ENCODE results near the gene OSCP1. TPM values are rescaled to one million over a fixed set of nuclear protein-coding genes. Genes with fewer than 3 reads are reported as not detected.
A peak's percentile ranks its signal among the peaks of the same experiment; 100 is the strongest.

The OSCP1 gene
- total and polyA plus RNA-seq, 2 donors (not counting 3 experiments of a cell fraction or from before 2014, with no cell fraction given) = 4.6 to 8.3 TPM

DNA sequence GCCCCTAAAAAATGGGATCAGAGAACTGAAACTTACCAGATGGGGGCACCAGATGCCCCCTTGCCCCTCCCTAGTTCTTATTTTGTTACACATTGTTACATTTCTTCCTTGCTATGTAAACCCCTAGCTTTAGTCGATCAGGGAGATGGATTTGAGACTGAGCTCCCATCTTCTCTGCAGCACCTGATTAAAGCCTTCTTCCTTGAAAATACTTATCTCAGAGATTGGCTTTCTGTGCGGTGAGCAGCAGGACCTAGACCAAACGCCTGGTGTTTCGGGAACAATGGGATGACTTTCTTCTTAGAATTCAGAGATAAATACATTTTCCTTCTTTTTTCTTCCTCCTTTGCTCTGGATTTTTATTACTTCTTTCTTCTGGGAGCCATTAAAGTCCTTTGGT lies 35.9 kb downstream of the OSCP1 start:
- dilution Hi-C loops (cut with MboI; ENCODE audit: extremely low pct_ligation_motif_present, low sequenced_read_pairs) = no loop called here

DNA sequence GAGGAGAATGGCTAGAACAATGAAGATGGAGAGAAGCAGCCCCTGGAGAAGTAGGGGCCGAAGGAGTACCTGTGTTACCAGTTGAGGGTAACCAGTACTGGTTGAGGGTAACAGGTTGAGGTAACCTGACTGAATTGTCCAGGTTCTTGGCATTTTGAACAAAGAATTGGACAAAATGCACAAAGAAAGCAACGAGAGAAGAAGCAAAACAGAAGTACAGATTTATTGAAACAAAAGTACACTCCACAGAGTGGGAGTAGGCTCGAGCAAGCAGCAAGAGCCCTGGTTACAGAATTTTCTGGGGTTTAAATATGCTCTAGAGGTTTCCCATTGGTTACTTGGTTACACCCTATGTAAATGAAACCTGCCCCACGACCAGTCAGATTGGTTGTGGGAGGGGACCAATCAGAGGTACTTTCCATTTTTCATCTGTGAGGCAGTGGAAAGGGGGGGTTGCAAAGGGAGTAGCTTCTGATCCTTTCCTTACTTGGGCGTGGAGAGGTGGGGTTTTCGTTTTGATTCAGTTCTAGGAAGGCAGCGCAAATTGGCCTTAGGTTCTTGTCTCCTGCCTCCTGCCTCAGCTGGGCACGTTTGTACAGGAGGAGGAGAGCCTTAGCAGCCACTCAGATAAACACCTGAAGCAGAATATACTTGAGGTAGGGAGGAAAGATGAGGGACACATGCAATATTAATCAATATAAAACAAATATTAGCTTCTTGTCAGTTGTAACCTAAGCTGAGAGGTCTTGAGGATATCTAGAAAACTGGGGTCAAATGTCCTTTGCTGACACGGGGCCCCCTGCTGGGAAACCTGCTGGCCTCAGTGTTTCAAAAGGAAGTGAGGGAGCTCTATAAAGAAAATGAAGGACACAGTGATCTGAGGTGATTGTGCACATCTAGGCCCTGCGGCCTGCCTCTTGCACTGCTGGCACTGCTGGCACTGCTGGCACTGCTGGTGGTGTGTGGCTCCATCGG lies 38.3 kb downstream of the OSCP1 start:
- no peak overlapping the region for H3K4me3 ChIP-seq (replicated peaks in 1 of 3; ENCODE audit: insufficient read depth in 1 of 3, low read depth in 1 of 3, low read length in 3 of 3)
- POLR2A ChIA-PET = interaction anchor here (0.7 kb wide), 1 partner anchor 543 kb away, joined by 3 read pairs; no protein-coding TSS in a partner anchor
- DNase-seq (ENCODE audit: low read depth, low spot score) = peak; percentile 26
- no peak overlapping the region for H2AFZ ChIP-seq (ENCODE audit: low read depth, low read length)
- intact Hi-C loops (cut with micrococcal nuclease) = no loop called here
- H3K27ac ChIP-seq (ENCODE audit: insufficient read depth, low read depth, low read length) = no peak overlapping the region
- H3K9me1 ChIP-seq (replicated peaks; ENCODE audit: control insufficient read depth, extremely low read depth, insufficient read depth, low read length) = no peaks in the 10 kb centered on the region
- CTCF ChIA-PET = interaction anchor here (0.9 to 3.2 kb wide), 5 partner anchors 8 to 105 kb away, joined by 3 to 28 read pairs (median 5); partner anchors contain the start of gene SH3D21
- H3K4me2 ChIP-seq (ENCODE audit: insufficient read depth, low read length) = no peak overlapping the region
- no peaks in the 10 kb centered on the region for H3K9me3 ChIP-seq (replicated peaks; ENCODE audit: control insufficient read depth, insufficient read depth, low read length)
- dilution Hi-C loops (cut with MboI; ENCODE audit: extremely low pct_ligation_motif_present, low sequenced_read_pairs) = no loop called here
- H3K9ac ChIP-seq (replicated peaks; ENCODE audit: extremely low read depth, insufficient read depth, low read length) = no peak overlapping the region
- H3K27me3 ChIP-seq (ENCODE audit: control insufficient read depth in 2 of 2, insufficient read depth in 2 of 2, low read length in 2 of 2) = no peaks in the 10 kb centered on the region
- no peaks in the 10 kb centered on the region for H4K20me1 ChIP-seq (replicated peaks; ENCODE audit: control insufficient read depth, extremely low read depth, insufficient read depth, low read length)
- TF ChIP-seq MYC (IDR thresholded peaks at IDR 0.05; ENCODE audit: low read depth, low read length) (no peak), FOS (IDR thresholded peaks at IDR 0.05; ENCODE audit: borderline replicate concordance, insufficient read depth, low read length) (no peak), EZH2 (IDR thresholded peaks at IDR 0.05; ENCODE audit: borderline replicate concordance, low read depth, low read length, severe bottlenecking) (no peak), POLR2AphosphoS5 (IDR thresholded peaks at IDR 0.05; ENCODE audit: insufficient read depth, low read depth, low read length) (no peak), JUN (IDR thresholded peaks at IDR 0.05; ENCODE audit: borderline replicate concordance, insufficient read depth, insufficient read length, low read depth) (no peak), POLR2A (IDR thresholded peaks at IDR 0.05; ENCODE audit: low read depth, low read length) (no peak), GATA2 (IDR thresholded peaks at IDR 0.05; ENCODE audit: insufficient read depth, insufficient read length, low read depth, low read length) (no peak)
- TF ChIP-seq, protein P1, sequence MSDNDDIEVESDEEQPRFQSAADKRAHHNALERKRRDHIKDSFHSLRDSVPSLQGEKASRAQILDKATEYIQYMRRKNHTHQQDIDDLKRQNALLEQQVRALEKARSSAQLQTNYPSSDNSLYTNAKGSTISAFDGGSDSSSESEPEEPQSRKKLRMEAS (IDR thresholded peaks at IDR 0.05; ENCODE audit: insufficient read depth, insufficient read length) = no peak
- TF ChIP-seq, protein P2, sequence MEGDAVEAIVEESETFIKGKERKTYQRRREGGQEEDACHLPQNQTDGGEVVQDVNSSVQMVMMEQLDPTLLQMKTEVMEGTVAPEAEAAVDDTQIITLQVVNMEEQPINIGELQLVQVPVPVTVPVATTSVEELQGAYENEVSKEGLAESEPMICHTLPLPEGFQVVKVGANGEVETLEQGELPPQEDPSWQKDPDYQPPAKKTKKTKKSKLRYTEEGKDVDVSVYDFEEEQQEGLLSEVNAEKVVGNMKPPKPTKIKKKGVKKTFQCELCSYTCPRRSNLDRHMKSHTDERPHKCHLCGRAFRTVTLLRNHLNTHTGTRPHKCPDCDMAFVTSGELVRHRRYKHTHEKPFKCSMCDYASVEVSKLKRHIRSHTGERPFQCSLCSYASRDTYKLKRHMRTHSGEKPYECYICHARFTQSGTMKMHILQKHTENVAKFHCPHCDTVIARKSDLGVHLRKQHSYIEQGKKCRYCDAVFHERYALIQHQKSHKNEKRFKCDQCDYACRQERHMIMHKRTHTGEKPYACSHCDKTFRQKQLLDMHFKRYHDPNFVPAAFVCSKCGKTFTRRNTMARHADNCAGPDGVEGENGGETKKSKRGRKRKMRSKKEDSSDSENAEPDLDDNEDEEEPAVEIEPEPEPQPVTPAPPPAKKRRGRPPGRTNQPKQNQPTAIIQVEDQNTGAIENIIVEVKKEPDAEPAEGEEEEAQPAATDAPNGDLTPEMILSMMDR (IDR thresholded peaks at IDR 0.05; ENCODE audit: extremely low read depth in 1 of 2, insufficient read depth in 1 of 2, low read depth in 1 of 2, low read length in 2 of 2) = no peak
- FAIRE-seq = no peak
- H3K4me1 ChIP-seq (ENCODE audit: control insufficient read depth, extremely low read depth, insufficient read depth, low read length) = no peaks in the 10 kb centered on the region
- no peaks in the 10 kb centered on the region for H3K79me2 ChIP-seq (ENCODE audit: control insufficient read depth, insufficient read depth, low read length)
- no peaks in the 10 kb centered on the region for H3K36me3 ChIP-seq (ENCODE audit: control insufficient read depth in 2 of 2, extremely low read depth in 1 of 2, insufficient read depth in 2 of 2, low read length in 2 of 2)
- BruUV-seq (replicated peaks) = no TSS peak

More for the DNA sequence above, 35.9 kb downstream of the OSCP1 start:
- no peak for TF ChIP-seq JUN (IDR thresholded peaks at IDR 0.05; ENCODE audit: borderline replicate concordance, insufficient read depth, insufficient read length, low read depth)
- TF ChIP-seq POLR2A (IDR thresholded peaks at IDR 0.05; ENCODE audit: low read depth, low read length) = no peak
- no peak for TF ChIP-seq GATA2 (IDR thresholded peaks at IDR 0.05; ENCODE audit: insufficient read depth, insufficient read length, low read depth, low read length)
- intact Hi-C loops (cut with micrococcal nuclease) = no loop called here
- Histone ChIP-seq H2AFZ (ENCODE audit: low read depth, low read length) (no peak overlapping the region), H3K4me2 (ENCODE audit: insufficient read depth, low read length) (no peak overlapping the region), H4K20me1 (replicated peaks; ENCODE audit: control insufficient read depth, extremely low read depth, insufficient read depth, low read length) (no peaks in the 10 kb centered on the region), H3K9me3 (replicated peaks; ENCODE audit: control insufficient read depth, insufficient read depth, low read length) (no peaks in the 10 kb centered on the region), H3K4me1 (ENCODE audit: control insufficient read depth, extremely low read depth, insufficient read depth, low read length) (no peaks in the 10 kb centered on the region), H3K9ac (replicated peaks; ENCODE audit: extremely low read depth, insufficient read depth, low read length) (no peak overlapping the region), H3K4me3 (replicated peaks in 1 of 3; ENCODE audit: insufficient read depth in 1 of 3, low read depth in 1 of 3, low read length in 3 of 3) (no peak overlapping the region), H3K27ac (ENCODE audit: insufficient read depth, low read depth, low read length) (no peak overlapping the region), H3K27me3 (ENCODE audit: control insufficient read depth in 2 of 2, insufficient read depth in 2 of 2, low read length in 2 of 2) (no peaks in the 10 kb centered on the region), H3K9me1 (replicated peaks; ENCODE audit: control insufficient read depth, extremely low read depth, insufficient read depth, low read length) (no peaks in the 10 kb centered on the region), H3K36me3 (ENCODE audit: control insufficient read depth in 2 of 2, extremely low read depth in 1 of 2, insufficient read depth in 2 of 2, low read length in 2 of 2) (no peaks in the 10 kb centered on the region), H3K79me2 (ENCODE audit: control insufficient read depth, insufficient read depth, low read length) (no peaks in the 10 kb centered on the region)
- DNase-seq (ENCODE audit: low read depth, low spot score) (no peak), FAIRE-seq (no peak)
- BruUV-seq (replicated peaks) = no TSS peak
- POLR2A ChIA-PET = no interaction called here
- CTCF ChIA-PET = interaction anchor here (3.2 kb wide), 1 partner anchor 72 kb away, joined by 28 read pairs; no protein-coding TSS in a partner anchor

Measured in endothelial cell of umbilical vein (primary cell).